SKM-1 treated with dmso at 0.1 percent for 144 hours (cell line): ENCODE results near the gene ABCC3.
"Not testable (repeated sequence)": the region's sequence is repeated elsewhere in the genome, so short reads cannot be mapped to it uniquely, and the experiment has no call there.

Experiments
- DNase-seq: peaks from one replicate; lab custom pipeline; 2025; ENCODE audit not compliant: unreplicated experiment; lab: John Stamatoyannopoulos, UW

The ABCC3 gene

DNA sequence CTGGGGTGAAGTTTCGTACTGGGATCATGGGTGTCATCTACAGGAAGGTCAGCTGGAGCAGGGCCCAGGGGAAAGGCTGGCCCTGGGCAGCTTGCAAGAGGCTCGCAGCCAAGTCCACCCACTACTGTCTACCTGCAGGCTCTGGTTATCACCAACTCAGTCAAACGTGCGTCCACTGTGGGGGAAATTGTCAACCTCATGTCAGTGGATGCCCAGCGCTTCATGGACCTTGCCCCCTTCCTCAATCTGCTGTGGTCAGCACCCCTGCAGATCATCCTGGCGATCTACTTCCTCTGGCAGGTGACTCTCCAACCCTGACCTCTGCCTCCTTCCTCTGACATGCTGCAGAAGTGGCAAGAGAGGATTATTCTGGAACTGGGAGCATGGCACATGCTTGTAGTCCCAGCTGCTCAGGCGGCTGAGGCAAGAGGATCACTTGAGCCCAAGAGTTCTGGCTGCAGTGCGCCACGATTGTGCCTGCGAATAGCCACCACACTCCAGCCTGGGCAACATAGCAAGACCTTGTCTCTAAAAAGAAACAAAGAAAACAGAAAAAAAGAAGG, 29.2 kb downstream of the ABCC3 start:
- no peak for DNase-seq

DNA sequence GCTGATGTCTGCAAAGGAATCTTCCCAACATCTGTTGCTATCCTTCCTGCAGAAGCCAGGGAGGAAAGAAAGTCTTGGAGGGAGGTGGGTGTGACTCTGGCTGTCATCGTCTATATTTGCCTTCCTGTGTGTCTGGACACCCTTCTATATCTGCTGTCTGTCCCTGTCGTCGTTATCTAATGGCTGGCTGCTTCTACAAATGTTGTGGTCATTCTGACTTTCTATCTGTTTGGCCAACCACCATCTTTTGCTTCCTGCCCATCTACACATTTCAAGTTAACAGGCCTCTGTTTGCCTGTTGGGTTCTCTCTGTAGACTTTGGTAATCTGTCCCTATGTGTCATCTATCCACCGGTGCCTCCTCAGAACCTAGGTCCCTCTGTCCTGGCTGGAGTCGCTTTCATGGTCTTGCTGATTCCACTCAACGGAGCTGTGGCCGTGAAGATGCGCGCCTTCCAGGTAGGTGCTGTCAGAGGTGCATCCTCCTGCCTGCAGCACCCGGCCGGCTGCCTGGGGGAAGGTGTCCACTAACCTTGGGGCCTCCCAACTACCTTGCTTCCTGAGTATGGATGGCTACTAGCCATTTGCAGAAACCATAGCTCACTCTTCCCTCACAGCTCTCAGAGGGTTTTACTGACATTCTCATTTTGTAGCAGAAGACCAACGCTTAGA, 30.2 kb downstream of the ABCC3 start:
- DNase-seq: no peak

DNA sequence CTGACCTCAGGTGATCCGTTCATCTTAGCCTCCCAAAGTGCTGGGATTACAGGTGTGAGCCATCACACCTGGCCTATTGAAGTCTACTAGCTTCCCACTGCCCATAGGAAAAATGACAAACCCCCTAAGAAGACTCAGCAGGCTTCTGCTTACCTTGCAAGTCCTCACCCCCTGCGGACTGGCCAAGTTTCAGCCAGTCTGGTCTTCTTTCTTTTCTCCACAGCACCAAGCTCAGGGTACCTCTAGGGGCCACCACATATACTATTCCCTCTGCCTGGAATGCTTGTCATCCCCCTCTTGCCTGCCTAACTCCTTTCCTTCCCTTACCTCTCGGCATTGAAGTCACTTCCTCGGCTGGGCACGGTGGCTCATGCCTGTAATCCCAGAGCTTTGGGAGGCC, 31.2 kb downstream of the ABCC3 start:
- DNase-seq: no peak

DNA sequence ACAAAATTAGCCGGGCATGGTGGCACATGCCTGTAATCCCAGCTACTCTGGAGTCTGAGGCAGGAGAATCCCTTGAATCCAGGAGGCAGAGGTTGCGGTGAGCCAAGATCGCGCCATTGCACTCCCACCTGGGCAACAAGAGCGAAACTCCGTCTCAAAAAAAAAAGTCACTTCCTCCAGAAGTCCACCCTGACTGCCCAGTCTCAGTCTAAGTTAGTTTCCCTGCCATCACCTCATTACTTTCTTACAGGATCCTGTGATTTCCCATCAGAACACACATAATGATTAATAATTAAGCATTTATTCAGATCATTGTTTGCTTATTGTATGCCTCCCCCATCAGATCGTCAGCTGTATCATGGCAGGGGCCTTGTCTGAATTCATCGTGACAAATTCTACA, 31.6 kb downstream of the ABCC3 start:
- DNase-seq: no peak

DNA sequence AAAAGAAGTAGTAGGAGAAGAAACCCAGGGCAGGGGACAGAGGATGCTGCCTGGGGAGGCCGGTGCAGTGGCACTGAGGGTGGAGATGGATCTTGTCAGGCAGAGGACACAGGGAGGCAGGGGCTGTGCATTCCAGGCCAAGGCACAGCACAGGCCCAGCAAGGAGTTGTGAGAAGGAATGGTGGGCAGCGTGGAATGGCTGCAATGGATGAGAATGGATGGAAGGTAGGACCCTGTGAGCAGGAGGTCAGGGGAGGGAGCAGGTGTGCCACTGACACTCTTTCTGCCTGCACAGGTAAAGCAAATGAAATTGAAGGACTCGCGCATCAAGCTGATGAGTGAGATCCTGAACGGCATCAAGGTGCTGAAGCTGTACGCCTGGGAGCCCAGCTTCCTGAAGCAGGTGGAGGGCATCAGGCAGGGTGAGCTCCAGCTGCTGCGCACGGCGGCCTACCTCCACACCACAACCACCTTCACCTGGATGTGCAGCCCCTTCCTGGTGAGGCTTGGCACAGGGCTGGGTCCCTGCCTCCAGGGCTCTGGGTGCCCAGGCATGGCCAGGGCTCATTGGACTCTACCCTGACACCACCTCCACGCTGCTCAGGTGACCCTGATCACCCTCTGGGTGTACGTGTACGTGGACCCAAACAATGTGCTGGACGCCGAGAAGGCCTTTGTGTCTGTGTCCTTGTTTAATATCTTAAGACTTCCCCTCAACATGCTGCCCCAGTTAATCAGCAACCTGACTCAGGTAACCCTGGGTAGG, 32.8 kb downstream of the ABCC3 start:
- DNase-seq: no peak

DNA sequence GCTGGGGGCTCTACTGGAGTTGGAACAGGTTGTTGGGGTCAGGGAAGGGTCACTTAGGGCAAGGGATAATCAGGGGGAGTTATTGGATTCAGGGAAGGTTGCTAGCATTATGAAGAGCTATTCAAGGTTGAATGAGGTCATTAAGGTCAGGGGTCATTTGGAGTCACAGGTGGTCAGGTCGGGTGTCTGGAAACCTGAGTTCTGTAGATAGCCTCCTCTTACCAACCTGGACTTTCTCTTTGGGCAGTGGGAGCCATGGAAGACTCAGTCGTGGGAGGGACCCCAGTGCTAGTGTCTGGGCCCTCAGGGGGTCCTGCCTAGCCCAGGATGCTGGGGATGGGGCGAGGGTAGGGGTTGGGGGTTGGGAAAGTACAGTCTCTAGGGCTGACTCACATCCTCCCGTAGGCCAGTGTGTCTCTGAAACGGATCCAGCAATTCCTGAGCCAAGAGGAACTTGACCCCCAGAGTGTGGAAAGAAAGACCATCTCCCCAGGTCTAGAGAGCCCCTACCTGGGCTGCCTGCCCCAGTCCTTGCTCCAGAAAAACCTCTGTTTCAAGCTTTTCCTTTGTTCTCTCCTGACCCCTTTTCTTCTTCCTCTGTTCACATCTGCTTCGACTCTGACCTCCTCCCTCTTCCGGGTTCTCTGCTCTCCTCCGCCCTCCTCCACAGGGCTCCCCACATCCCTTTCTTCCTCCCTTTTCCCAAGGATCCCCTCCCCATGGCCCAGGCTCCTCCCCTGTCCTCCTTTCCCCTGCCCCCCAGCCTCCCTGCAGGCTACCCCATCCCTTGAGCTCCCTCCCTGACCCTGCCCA, 33.5 kb downstream of the ABCC3 start:
- DNase-seq: no peak

DNA sequence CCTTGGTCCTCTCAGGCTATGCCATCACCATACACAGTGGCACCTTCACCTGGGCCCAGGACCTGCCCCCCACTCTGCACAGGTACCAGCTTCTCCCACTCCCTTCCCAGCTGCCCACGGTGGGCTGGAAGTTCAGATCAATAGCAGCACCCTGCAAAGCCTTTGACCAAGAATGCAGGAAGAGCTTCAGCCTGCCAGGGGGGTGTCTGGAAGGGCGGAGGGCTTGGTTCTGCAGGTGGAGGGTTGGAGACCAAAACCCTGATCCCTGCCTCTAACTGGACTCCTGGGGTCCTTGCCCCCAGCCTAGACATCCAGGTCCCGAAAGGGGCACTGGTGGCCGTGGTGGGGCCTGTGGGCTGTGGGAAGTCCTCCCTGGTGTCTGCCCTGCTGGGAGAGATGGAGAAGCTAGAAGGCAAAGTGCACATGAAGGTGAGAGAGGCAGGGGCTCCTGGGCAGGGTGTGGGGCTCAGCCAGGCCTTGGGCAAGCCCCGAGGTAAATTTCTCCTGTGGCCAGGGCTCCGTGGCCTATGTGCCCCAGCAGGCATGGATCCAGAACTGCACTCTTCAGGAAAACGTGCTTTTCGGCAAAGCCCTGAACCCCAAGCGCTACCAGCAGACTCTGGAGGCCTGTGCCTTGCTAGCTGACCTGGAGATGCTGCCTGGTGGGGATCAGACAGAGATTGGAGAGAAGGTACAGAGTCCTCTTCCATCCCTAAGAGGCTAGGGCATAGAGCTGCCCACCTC, 34.3 kb downstream of the ABCC3 start:
- no peak for DNase-seq

DNA sequence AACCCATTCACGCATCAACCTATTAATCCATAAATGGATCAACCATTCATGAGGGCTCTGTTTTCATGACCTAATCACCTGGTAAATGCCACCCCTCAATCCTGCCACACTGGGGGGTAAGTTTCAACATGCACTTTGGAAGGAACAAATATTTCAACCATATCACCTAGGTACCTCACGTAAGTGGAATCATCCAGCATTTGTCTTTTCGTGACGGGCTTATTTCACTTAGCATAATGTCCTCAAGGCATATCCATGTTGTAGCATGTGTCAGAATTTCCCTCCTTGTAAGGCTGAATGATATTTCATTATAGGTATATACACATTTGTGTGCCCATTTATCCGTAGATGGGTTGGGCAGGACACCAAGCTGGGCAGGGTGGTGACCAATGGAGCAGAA, 37.4 kb downstream of the ABCC3 start:
- no peak for DNase-seq

DNA sequence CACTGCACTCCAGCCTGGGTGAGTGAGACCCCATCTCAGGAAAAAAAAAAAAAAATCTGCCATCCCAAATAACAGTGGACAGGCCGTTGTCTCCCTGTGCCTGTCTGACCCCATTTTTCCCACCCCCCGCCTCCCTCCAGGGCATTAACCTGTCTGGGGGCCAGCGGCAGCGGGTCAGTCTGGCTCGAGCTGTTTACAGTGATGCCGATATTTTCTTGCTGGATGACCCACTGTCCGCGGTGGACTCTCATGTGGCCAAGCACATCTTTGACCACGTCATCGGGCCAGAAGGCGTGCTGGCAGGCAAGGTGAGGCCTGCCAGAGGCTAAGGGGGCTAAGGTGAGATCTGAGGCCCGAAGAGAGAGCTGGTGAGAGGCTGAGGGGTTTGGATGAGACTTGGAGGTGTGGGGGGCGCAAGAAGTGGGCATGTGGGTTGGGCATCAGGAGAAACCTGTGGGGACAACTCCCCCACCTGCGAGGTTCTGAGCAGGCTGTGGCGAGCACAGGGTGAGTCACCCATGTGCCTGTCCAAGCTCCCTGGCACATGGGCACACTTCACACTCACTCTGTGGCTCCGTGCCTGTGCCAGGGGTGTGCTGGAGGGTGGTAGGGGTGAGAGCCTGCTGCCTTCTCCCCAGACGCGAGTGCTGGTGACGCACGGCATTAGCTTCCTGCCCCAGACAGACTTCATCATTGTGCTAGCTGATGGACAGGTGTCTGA, 38.3 kb downstream of the ABCC3 start:
- no peak for DNase-seq

DNA sequence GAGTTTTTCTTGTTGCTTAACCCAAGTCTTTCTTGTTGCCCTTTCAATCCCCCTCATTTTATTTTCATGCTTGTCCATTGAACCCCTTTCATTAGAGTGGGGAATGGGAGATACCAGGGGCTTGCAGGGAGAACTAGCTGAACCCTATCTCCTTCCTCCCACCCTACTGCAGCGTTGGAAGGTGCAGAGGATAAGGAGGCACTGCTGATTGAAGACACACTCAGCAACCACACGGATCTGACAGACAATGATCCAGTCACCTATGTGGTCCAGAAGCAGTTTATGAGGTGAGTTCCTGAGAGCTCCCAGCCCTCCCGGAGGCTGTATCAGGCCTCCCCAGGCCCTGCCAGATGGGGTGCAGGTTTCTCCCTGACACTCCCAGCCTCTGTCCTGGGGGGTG, 40.5 kb downstream of the ABCC3 start:
- DNase-seq: no peak

DNA sequence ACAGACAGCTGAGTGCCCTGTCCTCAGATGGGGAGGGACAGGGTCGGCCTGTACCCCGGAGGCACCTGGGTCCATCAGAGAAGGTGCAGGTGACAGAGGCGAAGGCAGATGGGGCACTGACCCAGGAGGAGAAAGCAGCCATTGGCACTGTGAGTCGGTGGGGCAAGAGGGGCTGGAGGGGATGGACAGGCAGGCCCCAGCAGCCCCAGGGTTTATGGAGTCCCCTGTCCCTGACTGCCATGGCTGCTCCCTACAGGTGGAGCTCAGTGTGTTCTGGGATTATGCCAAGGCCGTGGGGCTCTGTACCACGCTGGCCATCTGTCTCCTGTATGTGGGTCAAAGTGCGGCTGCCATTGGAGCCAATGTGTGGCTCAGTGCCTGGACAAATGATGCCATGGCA, 40.9 kb downstream of the ABCC3 start:
- DNase-seq: no peak

DNA sequence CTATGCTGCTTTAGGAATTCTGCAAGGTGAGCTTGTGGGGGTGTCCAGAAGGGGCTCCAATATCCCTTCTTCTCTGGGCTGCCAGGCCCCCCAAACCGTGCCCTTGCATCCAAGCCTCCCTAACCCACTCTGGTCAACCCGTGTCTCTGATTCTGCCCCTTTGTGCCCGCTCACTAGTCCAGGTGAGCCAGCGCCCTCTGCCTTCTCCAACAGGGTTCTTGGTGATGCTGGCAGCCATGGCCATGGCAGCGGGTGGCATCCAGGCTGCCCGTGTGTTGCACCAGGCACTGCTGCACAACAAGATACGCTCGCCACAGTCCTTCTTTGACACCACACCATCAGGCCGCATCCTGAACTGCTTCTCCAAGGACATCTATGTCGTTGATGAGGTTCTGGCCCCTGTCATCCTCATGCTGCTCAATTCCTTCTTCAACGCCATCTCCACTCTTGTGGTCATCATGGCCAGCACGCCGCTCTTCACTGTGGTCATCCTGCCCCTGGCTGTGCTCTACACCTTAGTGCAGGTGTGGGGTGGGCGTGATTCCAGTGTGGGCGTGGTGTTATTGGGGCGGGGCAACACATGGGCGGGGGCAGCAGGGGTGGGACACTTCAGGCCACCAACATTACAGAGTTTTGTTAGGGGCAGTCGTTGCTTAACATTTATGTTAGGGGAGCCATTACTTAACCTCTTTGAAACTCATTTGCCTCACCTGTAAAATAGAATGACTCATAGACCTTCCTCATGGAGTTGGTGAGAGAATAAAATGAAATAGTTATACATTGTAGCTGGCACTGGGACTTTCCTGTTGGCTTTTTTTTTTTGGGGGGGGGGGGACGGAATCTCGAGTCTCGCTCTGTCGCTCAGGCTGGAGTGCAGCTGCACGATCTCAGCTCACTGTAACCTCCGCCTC, 41.6 kb downstream of the ABCC3 start:
- DNase-seq: no peak

DNA sequence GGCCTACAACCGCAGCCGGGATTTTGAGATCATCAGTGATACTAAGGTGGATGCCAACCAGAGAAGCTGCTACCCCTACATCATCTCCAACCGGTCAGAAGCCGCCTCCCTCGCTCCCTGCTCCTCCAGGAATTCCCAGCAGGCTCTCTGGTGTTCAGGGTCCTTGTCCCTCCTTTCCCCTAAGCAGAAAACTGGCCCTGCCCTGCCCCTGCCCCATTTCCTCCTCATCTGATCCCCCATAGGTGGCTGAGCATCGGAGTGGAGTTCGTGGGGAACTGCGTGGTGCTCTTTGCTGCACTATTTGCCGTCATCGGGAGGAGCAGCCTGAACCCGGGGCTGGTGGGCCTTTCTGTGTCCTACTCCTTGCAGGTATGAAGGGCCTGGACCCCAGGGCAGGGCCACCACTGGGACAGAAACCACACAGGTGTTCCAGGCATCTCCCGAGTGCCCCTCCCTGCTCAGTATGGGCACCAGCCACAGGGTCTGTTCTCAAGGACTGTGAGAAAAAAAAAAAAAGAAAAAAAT, 43.2 kb downstream of the ABCC3 start:
- DNase-seq: no peak

DNA sequence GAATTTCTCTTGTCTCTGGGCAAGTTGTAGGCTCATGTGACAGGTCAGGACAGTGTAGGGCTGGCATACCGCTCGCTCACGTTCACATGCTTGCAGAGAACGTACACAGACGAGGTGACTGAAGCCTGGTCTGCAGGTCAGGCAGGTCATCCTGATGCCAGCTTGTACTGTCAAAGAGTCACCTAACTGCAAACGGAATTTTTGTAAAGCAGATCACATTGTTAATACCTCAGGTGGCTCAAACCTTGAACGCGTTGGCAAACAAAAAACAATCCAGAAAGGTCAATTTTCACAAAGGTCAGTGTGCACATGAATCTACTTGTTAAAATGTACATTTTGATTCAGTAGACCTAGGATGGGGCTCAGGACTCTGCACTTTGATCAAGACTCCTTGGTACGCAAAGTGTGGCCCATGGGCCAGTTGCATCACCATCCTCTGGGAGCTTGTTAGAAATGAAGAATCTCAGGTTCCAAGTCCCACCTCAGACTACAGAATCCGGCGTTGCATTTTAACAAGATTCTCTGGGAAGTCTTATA, 44.4 kb downstream of the ABCC3 start:
- no peak for DNase-seq

DNA sequence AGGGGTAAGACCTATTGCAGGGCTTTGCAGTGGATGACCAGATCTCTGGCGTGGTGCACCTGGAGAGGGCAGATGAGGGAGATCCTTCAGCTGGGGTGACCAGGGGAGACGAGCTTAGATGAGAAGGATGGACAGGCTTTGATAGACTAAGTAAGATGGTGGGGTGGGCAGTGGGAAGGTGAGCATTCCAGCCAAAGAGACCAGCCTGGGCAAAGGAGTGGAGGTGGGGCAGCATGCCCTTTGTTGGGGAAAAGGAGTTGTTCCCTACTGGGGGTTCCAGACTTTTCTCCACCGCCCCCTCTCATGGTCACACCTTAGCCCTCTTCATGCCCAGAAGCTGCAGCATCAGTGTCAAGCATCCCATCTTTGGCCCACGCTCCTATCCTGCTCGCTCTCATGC, 45.4 kb downstream of the ABCC3 start:
- DNase-seq: no peak

DNA sequence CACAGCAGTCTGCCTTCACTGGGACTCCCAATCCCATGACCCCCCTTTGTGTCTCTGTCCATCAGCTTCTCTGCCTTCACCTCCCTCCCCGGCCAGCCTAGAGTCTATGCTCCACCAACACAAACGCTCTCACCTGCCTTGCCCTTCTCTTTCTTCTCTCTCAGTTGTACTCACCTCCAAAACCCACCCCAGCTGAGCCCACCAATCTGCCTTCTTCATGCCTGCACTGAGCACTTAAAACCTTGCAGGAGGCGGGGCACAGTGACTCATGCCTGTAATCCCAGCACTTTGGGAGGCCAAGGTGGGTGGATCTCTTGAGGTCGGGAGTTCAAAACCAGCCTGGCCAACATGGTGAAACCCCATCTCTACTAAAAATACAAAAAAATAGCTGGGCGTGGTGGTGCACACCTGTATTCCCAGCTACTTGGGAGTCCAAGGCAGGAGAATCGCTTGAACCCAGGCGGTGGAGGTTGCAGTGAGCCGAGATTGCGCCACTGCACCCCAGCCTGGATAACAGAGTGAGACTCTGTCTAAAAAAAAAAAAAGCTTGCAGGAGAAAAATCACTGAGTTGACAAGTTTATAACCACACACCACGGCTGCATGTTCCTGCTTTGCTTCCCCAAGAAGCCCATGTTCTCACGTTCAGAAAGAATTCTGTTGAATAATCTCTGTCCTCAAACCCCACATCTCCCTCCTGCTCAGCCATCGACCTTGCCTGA, 46.0 kb downstream of the ABCC3 start:
- not testable (repeated sequence) for DNase-seq

DNA sequence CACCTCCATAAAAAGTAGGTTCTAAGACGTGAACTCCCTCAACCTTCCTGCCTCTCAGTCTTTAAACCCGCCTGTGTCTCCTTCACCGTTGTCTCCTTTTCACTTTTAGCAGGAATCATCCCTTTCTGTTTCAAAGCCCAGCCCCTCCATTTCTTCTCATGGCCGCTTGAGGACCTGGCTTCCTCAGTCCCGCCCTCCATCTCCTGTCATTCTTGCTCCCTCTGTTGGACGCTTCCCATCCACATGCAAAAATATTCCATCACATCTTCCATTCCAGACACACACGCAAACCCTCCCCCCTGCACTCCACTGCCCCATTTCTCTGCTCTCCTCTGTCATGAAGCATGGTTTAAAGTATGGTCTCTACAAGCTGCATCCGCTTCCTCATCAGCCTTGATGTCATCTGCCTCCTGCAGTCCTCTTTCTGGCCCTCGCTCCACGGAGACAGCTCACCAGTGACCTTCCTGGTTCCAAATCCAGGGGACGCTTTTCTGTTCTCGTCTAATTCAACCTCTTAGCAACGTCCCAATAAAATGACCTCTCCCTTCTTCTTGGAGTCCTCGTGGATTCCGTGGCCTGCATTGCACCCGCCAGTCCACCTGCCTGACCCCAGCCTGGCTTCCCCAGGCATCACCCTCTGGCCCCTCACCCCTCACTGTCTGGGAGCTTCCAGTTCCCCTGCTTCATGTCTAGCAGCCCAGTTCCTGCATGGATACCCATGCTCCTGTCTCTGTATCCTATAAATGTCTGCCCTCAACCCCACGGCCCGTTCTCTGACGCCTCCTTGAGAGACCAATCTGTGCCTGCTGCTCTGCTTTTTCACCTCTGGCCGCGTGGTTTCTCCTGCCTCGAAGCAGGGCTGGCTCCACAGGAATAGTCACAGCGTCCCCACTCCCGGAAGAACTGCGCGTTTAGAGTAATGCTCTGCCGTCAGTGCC, 46.9 kb downstream of the ABCC3 start:
- peak; percentile 49 for DNase-seq
